ENCODE results near the gene EDIL3. TPM values are rescaled to one million over a fixed set of nuclear protein-coding genes. Genes with fewer than 3 reads are reported as not detected.

The EDIL3 gene
- total and polyA plus RNA-seq, 2 of the 13 experiments (the other 11 are each of a cell fraction or from before 2014, with no cell fraction given), result 0.01 TPM; not detected in 1

- no peak for TF ChIP-seq ZNF280B (CRISPR knock-in tag; IDR thresholded peaks at IDR 0.05; ENCODE audit: borderline replicate concordance)
- TF ChIP-seq FOXK2 (IDR thresholded peaks at IDR 0.05), result no peak
- no peak for TF ChIP-seq ZNF512 (CRISPR knock-in tag; IDR thresholded peaks at IDR 0.05)
- no peak for TF ChIP-seq ZNF460 (CRISPR knock-in tag; IDR thresholded peaks at IDR 0.05; ENCODE audit: borderline replicate concordance)
- no peak for TF ChIP-seq EEA1 (CRISPR knock-in tag; IDR thresholded peaks at IDR 0.05; ENCODE audit: borderline replicate concordance)
- TF ChIP-seq ZFX (CRISPR knock-in tag; IDR thresholded peaks at IDR 0.05; ENCODE audit: low read depth), result no peak
- no peak for TF ChIP-seq KAT7 (CRISPR knock-in tag; IDR thresholded peaks at IDR 0.05; ENCODE audit: borderline replicate concordance)
- no peak for TF ChIP-seq JUN (CRISPR knock-in tag; IDR thresholded peaks at IDR 0.05)
Measured at GRCh38 chr5:83955916-83956315, 428.8 kb downstream of the EDIL3 start (continued).

- Histone ChIP-seq H3K9ac (ENCODE audit: insufficient read depth, low read depth, low read length) (no peak overlapping the region), H3K27me3 (ENCODE audit: control insufficient read depth in 1 of 2, insufficient read depth in 2 of 2, low read length in 2 of 2) (no peaks in the 10 kb centered on the region; a peak in 1 of 5 replicates), H3K4me3 (replicated peaks in 1 of 3; ENCODE audit: insufficient read depth in 1 of 3, low read depth in 2 of 3, low read length in 3 of 3) (no peak overlapping the region), H3K4me1 (ENCODE audit: insufficient read depth, low read length) (no peaks in the 10 kb centered on the region), H3K36me3 (replicated peaks in 1 of 2; ENCODE audit: control insufficient read depth in 1 of 2, insufficient read depth in 2 of 2, low read length in 2 of 2) (no peaks in the 10 kb centered on the region), H3K4me2 (ENCODE audit: low read depth, low read length) (no peak overlapping the region), H3K9me3 (ENCODE audit: low read length) (no peaks in the 10 kb centered on the region), H3K27ac (ENCODE audit: extremely low read length, insufficient read depth, low read length) (no peak overlapping the region), H2AFZ (ENCODE audit: low read length) (no peak overlapping the region), H3K79me2 (ENCODE audit: insufficient read depth, low read length) (no peaks in the 10 kb centered on the region), H4K20me1 (ENCODE audit: insufficient read depth, low read length) (no peaks in the 10 kb centered on the region)
- ATAC-seq, result no peak
- ChIA-PET POLR2A (no interaction called here), CTCF (ENCODE audit: low intra/inter-chr PET ratio, low total read pairs) (no interaction called here)
- in situ Hi-C loops (cut with HindIII; ENCODE audit: extremely low pct_ligation_motif_present, low pct_unique_long_range_greater_than_20kb) (no loop called here), intact Hi-C loops (cut with micrococcal nuclease; ENCODE audit: unreplicated experiment) (no loop called here)
- no TSS peak for BruUV-seq (replicated peaks)
- WGBS (ENCODE audit: low lambda C conversion rate), result 1% methylated on average over 3 of the region's 3 CpGs
- no peak for TF ChIP-seq IRX3 (CRISPR knock-in tag; IDR thresholded peaks at IDR 0.05; ENCODE audit: borderline replicate concordance, low read depth)
- TF ChIP-seq ZZZ3 (CRISPR knock-in tag; IDR thresholded peaks at IDR 0.05; ENCODE audit: borderline replicate concordance), result no peak
- no peak for TF ChIP-seq PAXIP1 (CRISPR knock-in tag; conservative IDR thresholded peaks at IDR 0.05)
- FAIRE-seq, result no peak
- DNase-seq (ENCODE audit: low spot score), result no peak
Measured at GRCh38 chr5:83947763-83948162, 436.9 kb downstream of the EDIL3 start.

Data from HepG2 (cell line).